Activated naive CD4-positive, alpha-beta T cell treated with anti-CD3 and anti-CD28 coated beads, Interleukin-2, amount 10 ng/mL, durations not matched to agents 7 days and 5 days (primary cell): ENCODE data around the gene IDH2.
"Not testable (repeated sequence)": the region's sequence is repeated elsewhere in the genome, so short reads cannot be mapped to it uniquely, and the experiment has no call there.

ENCODE experiments used
- CTCF ChIA-PET: fragments of 350-600 bp; sonication (Branson Sonifier 250); formaldehyde crosslinking; loops from one replicate; lab custom pipeline; 2021; ENCODE audit warnings: antibody characterized with exemption; lab: Charles Lee
- DNase-seq: peaks from one replicate; pipeline ENCODE4 v3.0.0-alpha.2; 2020
- H3K27ac Mint-ChIP-seq: one replicate; pipeline ENCODE4 v1.8.0; 2021; ENCODE audit warnings: mild to moderate bottlenecking, moderate library complexity, mixed read lengths
- H3K27me3 Mint-ChIP-seq: one replicate; pipeline ENCODE4 v1.8.0; 2021; ENCODE audit warnings: mild to moderate bottlenecking, mixed read lengths
- H3K36me3 Mint-ChIP-seq: one replicate; pipeline ENCODE4 v1.8.0; 2021; ENCODE audit warnings: mixed read lengths
- H3K4me1 Mint-ChIP-seq: one replicate; pipeline ENCODE4 v1.8.0; 2021; ENCODE audit warnings: mixed read lengths
- H3K4me3 Mint-ChIP-seq: one replicate; pipeline ENCODE4 v1.8.0; 2021; ENCODE audit warnings: mild to moderate bottlenecking, moderate library complexity, mixed read lengths
- H3K9me3 Mint-ChIP-seq: one replicate; pipeline ENCODE4 v1.8.0; 2021; ENCODE audit warnings: mixed read lengths

Gene IDH2

DNA sequence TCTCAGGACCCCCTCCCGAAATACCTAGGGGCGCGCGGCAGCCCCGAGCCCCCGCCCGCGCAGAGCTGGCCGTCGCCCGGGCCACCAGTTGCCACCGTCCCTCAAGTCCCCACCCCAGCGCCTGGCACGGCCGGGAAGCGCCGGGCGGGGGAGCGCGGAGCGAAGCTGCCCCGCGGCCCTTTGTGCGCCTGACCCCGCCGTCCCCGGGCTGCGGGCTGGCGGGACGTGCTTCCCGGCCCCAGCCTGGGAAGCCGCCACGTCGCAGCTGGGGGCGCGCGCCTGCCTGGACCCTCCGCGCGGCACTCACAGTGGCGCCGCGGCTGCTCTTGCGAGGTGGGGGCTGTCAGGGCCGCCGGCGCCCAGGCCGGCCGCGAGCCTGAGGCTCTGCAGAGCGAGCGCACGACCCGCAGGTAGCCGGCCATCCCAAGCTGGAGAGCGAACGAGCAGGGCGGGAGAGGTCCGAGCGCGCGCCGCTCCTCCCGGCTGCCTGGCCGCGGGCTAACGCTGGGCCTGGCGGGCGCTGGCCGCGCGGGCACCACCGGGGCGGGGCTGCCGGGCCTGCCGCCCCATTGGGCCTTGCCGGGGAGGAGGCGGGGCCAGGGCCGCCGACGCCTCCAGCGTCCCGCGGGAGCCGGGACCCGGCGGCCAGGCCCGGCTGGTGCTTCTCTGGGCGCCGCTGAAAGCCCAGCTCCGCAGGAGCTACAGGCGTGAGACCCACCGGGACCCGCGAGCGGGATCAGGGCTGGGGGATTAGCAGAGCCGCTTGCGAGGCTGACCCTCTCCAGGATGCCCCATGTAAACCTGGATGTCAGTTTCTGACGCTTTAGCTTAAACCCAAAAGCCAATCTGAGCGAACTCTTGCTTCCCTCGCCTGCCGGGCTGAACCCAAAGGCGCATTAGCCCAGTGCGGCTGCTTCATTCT lies at the start of gene IDH2:
Gene IDH2 (minus strand): TSS at position 500 of the 922 bp plus-strand sequence. CDS start 78 bp downstream, at position 422.
- peak within 1 kb of the TSS; percentile 78 for H3K4me3 Mint-ChIP-seq
- CTCF ChIA-PET: interaction anchor here (0.8 to 1.7 kb wide), 3 partner anchors 16 to 150 kb away, joined by 3 to 5 read pairs (median 5); no protein-coding TSS in a partner anchor
- H3K27me3 Mint-ChIP-seq: peaks cover 45% of the 10 kb centered on the region
- peaks cover 17% of the 10 kb centered on the region for H3K36me3 Mint-ChIP-seq
- H3K4me1 Mint-ChIP-seq: peaks cover 54% of the 10 kb centered on the region
- H3K27ac Mint-ChIP-seq: peak within 1 kb of the TSS; percentile 97
- no peaks in the 10 kb centered on the region for H3K9me3 Mint-ChIP-seq
- DNase-seq: peak; percentile 81

GRCh38 chr15:90150551-90150950 lies 48.3 kb upstream of the IDH2 start:
- H3K4me3 Mint-ChIP-seq, H3K36me3 Mint-ChIP-seq, DNase-seq, H3K27ac Mint-ChIP-seq, H3K9me3 Mint-ChIP-seq, H3K4me1 Mint-ChIP-seq: not testable (repeated sequence)
- H3K27me3 Mint-ChIP-seq: peaks cover 18% of the 10 kb centered on the region
- CTCF ChIA-PET: interaction anchor here (1.1 to 1.9 kb wide), 2 partner anchors 26 to 71 kb away, joined by 3 to 7 read pairs; no protein-coding TSS in a partner anchor

DNA sequence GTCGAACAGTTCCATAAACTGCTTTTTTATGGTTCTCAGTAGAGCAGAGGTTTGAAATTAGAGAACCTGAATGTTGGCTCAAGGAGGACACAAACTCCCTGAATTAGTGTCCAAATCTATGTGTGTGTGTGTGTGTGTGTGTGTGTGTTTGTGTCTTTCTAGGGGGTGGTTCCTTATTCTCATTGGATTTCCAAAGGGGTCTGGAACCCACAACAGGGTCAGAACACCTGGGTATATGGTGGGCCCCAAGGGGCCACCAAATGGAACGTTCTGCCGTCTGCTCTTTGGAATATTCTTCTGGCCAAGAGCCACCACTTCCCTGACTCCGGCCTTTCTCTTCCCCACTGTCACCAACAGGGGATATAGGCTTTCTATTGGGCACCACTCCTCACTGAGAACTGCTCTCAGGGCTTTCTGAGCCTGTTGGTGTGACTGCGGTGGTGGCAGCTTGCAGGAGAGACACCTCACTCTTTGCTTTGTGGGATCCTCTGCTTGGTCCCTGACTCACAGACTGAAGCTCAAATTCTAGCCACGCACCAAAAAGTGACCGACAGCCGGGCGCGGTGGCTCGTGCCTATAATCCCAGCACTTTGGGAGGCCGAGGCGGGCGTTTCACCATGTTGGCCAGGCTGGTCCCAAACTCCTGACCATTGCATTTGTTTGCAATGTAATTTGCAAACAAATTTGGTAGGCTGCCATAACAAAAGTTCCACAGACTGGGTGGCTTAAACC lies 47.5 kb upstream of the IDH2 start:
- H3K27me3 Mint-ChIP-seq: peaks cover 22% of the 10 kb centered on the region
- CTCF ChIA-PET: interaction anchor here (1.7 to 1.9 kb wide), 2 partner anchors 72 to 170 kb away, joined by 5 to 7 read pairs; no protein-coding TSS in a partner anchor
- no peak overlapping the region for H3K4me3 Mint-ChIP-seq
- H3K27ac Mint-ChIP-seq: no peak overlapping the region
- H3K36me3 Mint-ChIP-seq: no peaks in the 10 kb centered on the region
- H3K9me3 Mint-ChIP-seq: no peaks in the 10 kb centered on the region
- DNase-seq: no peak
- H3K4me1 Mint-ChIP-seq: peaks cover 9% of the 10 kb centered on the region

GRCh38 chr15:90146198-90146761 lies 44.0 kb upstream of the IDH2 start:
- peaks cover 25% of the 10 kb centered on the region for H3K4me1 Mint-ChIP-seq
- not testable (repeated sequence) for H3K4me3 Mint-ChIP-seq, H3K27ac Mint-ChIP-seq, H3K9me3 Mint-ChIP-seq, DNase-seq, H3K36me3 Mint-ChIP-seq
- CTCF ChIA-PET: interaction anchor here (0.6 to 3.9 kb wide), 4 partner anchors 72 to 173 kb away, joined by 3 to 25 read pairs (median 4); no protein-coding TSS in a partner anchor
- H3K27me3 Mint-ChIP-seq: peaks cover 19% of the 10 kb centered on the region

- Mint-ChIP-seq H3K9me3 (peaks cover 3% of the 10 kb centered on the region), H3K4me1 (peaks cover 28% of the 10 kb centered on the region), H3K27me3 (peaks cover 19% of the 10 kb centered on the region), H3K27ac (no peak overlapping the region), H3K36me3 (no peaks in the 10 kb centered on the region), H3K4me3 (no peak overlapping the region)
- CTCF ChIA-PET: interaction anchor here (1.0 to 3.9 kb wide), 3 partner anchors 72 to 156 kb away, joined by 4 to 25 read pairs (median 5); no protein-coding TSS in a partner anchor
- no peak for DNase-seq
These were observed 43.5 kb upstream of the IDH2 start for GRCh38 chr15:90145761-90146160.

- Mint-ChIP-seq H3K27me3 (peaks cover 19% of the 10 kb centered on the region), H3K27ac (no peak overlapping the region), H3K9me3 (peaks cover 3% of the 10 kb centered on the region), H3K4me1 (peaks cover 28% of the 10 kb centered on the region), H3K4me3 (no peak overlapping the region), H3K36me3 (no peaks in the 10 kb centered on the region)
- DNase-seq: no peak
- CTCF ChIA-PET: interaction anchor here (1.0 to 3.9 kb wide), 3 partner anchors 73 to 76 kb away, joined by 3 to 25 read pairs (median 5); no protein-coding TSS in a partner anchor
These were observed 43.0 kb upstream of the IDH2 start for GRCh38 chr15:90145259-90145658.

GRCh38 chr15:90143166-90143655 lies 40.9 kb upstream of the IDH2 start:
- Mint-ChIP-seq H3K9me3 (peaks cover 16% of the 10 kb centered on the region), H3K4me3 (peak overlapping the region; percentile 18), H3K27me3 (peaks cover 12% of the 10 kb centered on the region), H3K36me3 (peaks cover 7% of the 10 kb centered on the region), H3K27ac (peak overlapping the region; percentile 84), H3K4me1 (peaks cover 41% of the 10 kb centered on the region)
- CTCF ChIA-PET: interaction anchor here (0.7 to 4.5 kb wide), 26 partner anchors 9 to 339 kb away, joined by 3 to 25 read pairs (median 4); no protein-coding TSS in a partner anchor
- peak; percentile 83 for DNase-seq

- Mint-ChIP-seq H3K9me3 (peaks cover 16% of the 10 kb centered on the region), H3K4me3 (peak overlapping the region; percentile 18), H3K27ac (peak overlapping the region; percentile 84), H3K27me3 (peaks cover 9% of the 10 kb centered on the region), H3K4me1 (peaks cover 41% of the 10 kb centered on the region), H3K36me3 (peaks cover 7% of the 10 kb centered on the region)
- peak; percentile 75 for DNase-seq
- CTCF ChIA-PET: interaction anchor here (0.6 to 4.5 kb wide), 22 partner anchors 10 to 386 kb away, joined by 3 to 25 read pairs (median 4); no protein-coding TSS in a partner anchor
These were observed 40.2 kb upstream of the IDH2 start for GRCh38 chr15:90142216-90143165.

- H3K4me3 Mint-ChIP-seq: no peak overlapping the region
- H3K27ac Mint-ChIP-seq: peak overlapping the region; percentile 60
- H3K4me1 Mint-ChIP-seq: peaks cover 41% of the 10 kb centered on the region
- peaks cover 16% of the 10 kb centered on the region for H3K9me3 Mint-ChIP-seq
- H3K36me3 Mint-ChIP-seq: peaks cover 7% of the 10 kb centered on the region
- CTCF ChIA-PET: interaction anchor here (1.2 to 4.5 kb wide), 3 partner anchors 39 to 160 kb away, joined by 3 to 18 read pairs (median 5); partner anchors contain the start of gene IDH2
- DNase-seq: no peak
- peaks cover 9% of the 10 kb centered on the region for H3K27me3 Mint-ChIP-seq
These were observed 39.4 kb upstream of the IDH2 start for GRCh38 chr15:90141646-90142045.

DNA sequence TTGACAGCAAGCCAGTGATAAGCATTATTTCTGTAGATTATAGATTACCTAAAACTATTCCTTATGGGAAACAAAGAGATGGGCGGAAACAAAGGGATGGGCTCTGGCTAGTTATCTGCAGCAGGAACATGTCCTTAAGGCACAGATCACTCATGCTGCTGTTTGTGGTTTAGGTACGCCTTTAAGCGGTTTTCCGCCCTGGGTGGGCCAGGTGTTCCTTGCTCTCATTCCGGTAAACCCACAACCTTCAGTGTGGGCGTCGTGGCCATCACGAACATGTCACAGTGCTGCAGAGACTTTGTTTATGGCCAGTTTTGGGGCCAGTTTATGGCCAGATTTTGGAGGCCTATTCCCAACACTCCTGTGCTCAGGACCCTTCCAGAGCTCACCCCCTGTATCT lies 37.3 kb upstream of the IDH2 start:
- not testable (repeated sequence) for H3K4me3 Mint-ChIP-seq
- H3K9me3 Mint-ChIP-seq: peaks cover 16% of the 10 kb centered on the region

DNA sequence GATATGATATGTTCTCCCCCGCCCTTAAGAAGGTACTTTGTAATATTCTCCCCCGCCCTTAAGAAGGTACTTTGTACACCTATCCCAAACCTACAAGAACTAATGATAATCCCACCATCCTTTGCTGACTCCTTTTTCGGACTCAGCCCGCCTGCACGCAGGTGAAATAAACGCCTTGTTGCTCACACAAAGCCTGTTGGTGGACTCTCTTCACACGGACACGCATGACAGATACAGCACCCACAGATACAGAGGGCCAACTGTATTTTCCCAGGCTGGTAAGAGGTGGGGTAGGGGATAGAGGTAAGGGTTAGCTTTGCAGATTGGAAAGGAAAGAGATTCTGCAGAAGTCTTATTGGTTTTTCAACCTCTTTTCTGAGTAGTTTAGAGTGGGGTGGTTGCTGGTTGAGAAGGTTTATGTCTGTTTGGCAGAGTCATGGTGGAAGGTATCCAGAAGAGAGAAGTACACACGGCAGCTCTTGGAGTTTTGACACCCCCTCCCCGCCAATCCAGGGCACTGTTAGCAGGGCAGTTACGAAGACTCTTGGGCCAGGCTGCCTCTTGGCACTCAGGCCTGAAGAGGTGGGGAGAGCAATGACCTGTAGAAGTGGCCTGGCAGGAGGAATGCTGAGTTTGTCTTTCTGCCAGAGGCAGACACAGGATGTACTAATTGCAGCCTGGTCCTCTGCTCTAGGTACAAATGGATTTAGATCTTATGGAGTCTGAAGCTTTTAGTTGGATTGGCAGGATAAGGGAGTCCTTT lies 36.0 kb upstream of the IDH2 start:
- Mint-ChIP-seq H3K27ac (no peak overlapping the region), H3K27me3 (peaks cover 5% of the 10 kb centered on the region), H3K4me3 (no peak overlapping the region), H3K36me3 (peaks cover 7% of the 10 kb centered on the region), H3K9me3 (peaks cover 16% of the 10 kb centered on the region), H3K4me1 (peaks cover 35% of the 10 kb centered on the region)
- no peak for DNase-seq
- CTCF ChIA-PET: interaction anchor here (0.6 to 1.6 kb wide), 2 partner anchors 83 to 433 kb away, joined by 3 to 4 read pairs; no protein-coding TSS in a partner anchor

More for the DNA sequence above, 37.3 kb upstream of the IDH2 start:
- CTCF ChIA-PET: interaction anchor here (0.6 to 1.6 kb wide), 2 partner anchors 69 to 82 kb away, joined by 3 to 4 read pairs; no protein-coding TSS in a partner anchor
- DNase-seq: peak; percentile 72
- peaks cover 38% of the 10 kb centered on the region for H3K4me1 Mint-ChIP-seq
- H3K27me3 Mint-ChIP-seq, H3K36me3 Mint-ChIP-seq: not testable (repeated sequence)
- H3K27ac Mint-ChIP-seq: peak overlapping the region; percentile 81

DNA sequence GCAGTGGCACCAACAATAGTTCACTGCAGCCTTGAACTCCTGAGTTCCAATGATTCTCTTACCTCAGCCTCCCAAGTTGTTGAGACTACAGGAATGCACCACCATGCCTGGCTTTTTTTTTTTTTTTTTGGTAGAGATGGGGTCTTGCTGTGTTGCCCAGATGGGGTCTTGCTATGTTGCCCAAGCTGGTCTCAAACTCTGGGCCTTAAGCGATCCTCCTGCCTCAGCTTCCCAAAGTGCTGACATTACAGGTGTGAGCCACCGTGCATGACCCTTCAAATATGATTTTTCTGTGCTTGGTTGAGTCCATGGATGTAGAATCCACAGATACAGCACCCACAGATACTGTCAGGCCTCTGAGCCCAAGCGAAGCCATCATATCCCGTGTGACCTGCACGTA lies 30.2 kb upstream of the IDH2 start:
- no peaks in the 10 kb centered on the region for H3K9me3 Mint-ChIP-seq
- no peaks in the 10 kb centered on the region for H3K36me3 Mint-ChIP-seq
- H3K4me1 Mint-ChIP-seq: no peaks in the 10 kb centered on the region
- CTCF ChIA-PET: no interaction called here
- no peak overlapping the region for H3K27ac Mint-ChIP-seq
- H3K4me3 Mint-ChIP-seq: no peak overlapping the region
- no peak for DNase-seq
- H3K27me3 Mint-ChIP-seq: peaks cover 12% of the 10 kb centered on the region
